SU-DHL-6 (cell line): ENCODE results near the gene CPLANE1.

ENCODE experiments used
- H2AFZ ChIP-seq: fragments of 200-600 bp; sonication (generic); 2 replicates; pipeline ENCODE4 v1.6.1; 2014; ENCODE audit warnings: low read depth, mild to moderate bottlenecking, moderate library complexity, mixed read lengths, antibody characterized with exemption, low read length; ENCODE audit not compliant: severe bottlenecking
- H3F3A ChIP-seq: fragments of 200-600 bp; shearing (Covaris generic); 2 replicates; pipeline ENCODE4 v1.6.0; 2016; ENCODE audit warnings: antibody characterized with exemption, mild to moderate bottlenecking; ENCODE audit not compliant: insufficient read depth
- H3K27ac ChIP-seq: fragments of 200-600 bp; sonication (generic); 2 replicates; pipeline ENCODE4 v1.5.1; 2016; ENCODE audit warnings: low read depth, mild to moderate bottlenecking, low read length, moderate library complexity, mixed read lengths
- H3K27me3 ChIP-seq: fragments of 200-600 bp; sonication (generic), shearing (Covaris generic); 2 replicates; pipeline ENCODE4 v1.6.0; 2014; ENCODE audit warnings: mild to moderate bottlenecking, low read length
- H3K36me3 ChIP-seq: fragments of 200-600 bp; sonication (generic); 2 replicates; pipeline ENCODE4 v1.6.1; 2014; ENCODE audit warnings: mild to moderate bottlenecking, low read length, mixed read lengths
- H3K4me2 ChIP-seq: fragments of 300-600, 200-600 bp; shearing (Covaris generic), sonication (generic); 2 replicates; pipeline ENCODE4 v1.6.0; 2014; ENCODE audit warnings: low read length, low read depth, mild to moderate bottlenecking; ENCODE audit not compliant: poor library complexity, severe bottlenecking
- H3K4me3 ChIP-seq: fragments of 200-600 bp; sonication (generic); 2 replicates; pipeline ENCODE4 v1.5.1; 2014; ENCODE audit warnings: antibody characterized with exemption, low read length, mild to moderate bottlenecking, mixed read lengths; ENCODE audit not compliant: insufficient read depth, poor library complexity, severe bottlenecking
- H3K79me2 ChIP-seq: fragments of 200-600 bp; sonication (generic); 2 replicates; pipeline ENCODE4 v1.6.1; 2014; ENCODE audit warnings: mild to moderate bottlenecking, low read length, moderate library complexity; ENCODE audit not compliant: insufficient read depth
- H3K9ac ChIP-seq: fragments of 200-600 bp; sonication (generic); 2 replicates; pipeline ENCODE4 v1.7.0; 2014; ENCODE audit warnings: mild to moderate bottlenecking, low read length
- H3K9me2 ChIP-seq: fragments of 200-600 bp; sonication (generic); replicated peaks from 2 replicates; pipeline ENCODE4 v1.6.1; 2014; ENCODE audit warnings: low read length; ENCODE audit not compliant: insufficient read depth
- H3K9me3 ChIP-seq: fragments of 200-600 bp; sonication (generic); 2 replicates; pipeline ENCODE4 v1.6.1; 2014; ENCODE audit warnings: low read length, mixed read lengths; ENCODE audit not compliant: insufficient read depth
- H4K20me1 ChIP-seq: fragments of 200-600 bp; sonication (generic); 2 replicates; pipeline ENCODE4 v1.6.1; 2014; ENCODE audit warnings: low read depth, mild to moderate bottlenecking, antibody characterized with exemption, low read length, moderate library complexity, mixed read lengths
- CTCF ChIP-seq: fragments of 200-600 bp; sonication (generic); IDR thresholded peaks from one replicate; pipeline ENCODE4 v1.5.1; 2017; ENCODE audit warnings: antibody characterized with exemption, mild to moderate bottlenecking, low read length, moderate library complexity; ENCODE audit not compliant: insufficient read depth, poor library complexity, severe bottlenecking
- EZH2phosphoT487 ChIP-seq: fragments of 200-600 bp; sonication (generic), shearing (Covaris generic); conservative IDR thresholded peaks from 2 replicates; pipeline ENCODE4 v1.6.1; 2018; ENCODE audit warnings: mild to moderate bottlenecking, antibody characterized with exemption, low read length, moderate library complexity, mixed read lengths

CPLANE1 gene

GRCh38 chr5:37133939-37134338 is 115.2 kb downstream of the CPLANE1 start:
- Histone ChIP-seq H3K9me2 (no peaks in the 10 kb centered on the region), H3K4me2 (no peak overlapping the region), H3K4me3 (no peak overlapping the region), H3K79me2 (no peaks in the 10 kb centered on the region), H3K27ac (no peak overlapping the region), H3K9ac (no peak overlapping the region), H2AFZ (no peak overlapping the region), H3K9me3 (no peaks in the 10 kb centered on the region), H3K36me3 (peaks cover 10% of the 10 kb centered on the region), H3K27me3 (no peaks in the 10 kb centered on the region), H4K20me1 (no peaks in the 10 kb centered on the region), H3F3A (no peaks in the 10 kb centered on the region)
- TF ChIP-seq EZH2phosphoT487 (no peak), CTCF (no peak)

- H3K27me3 ChIP-seq = no peaks in the 10 kb centered on the region
- no peak overlapping the region for H3K9ac ChIP-seq
- no peak overlapping the region for H3K27ac ChIP-seq
- no peaks in the 10 kb centered on the region for H3K36me3 ChIP-seq
- no peaks in the 10 kb centered on the region for H3K9me2 ChIP-seq
- H2AFZ ChIP-seq = no peak overlapping the region
- H4K20me1 ChIP-seq = no peaks in the 10 kb centered on the region
- TF ChIP-seq EZH2phosphoT487 (no peak), CTCF (no peak)
- no peaks in the 10 kb centered on the region for H3F3A ChIP-seq
- no peaks in the 10 kb centered on the region for H3K79me2 ChIP-seq
- H3K4me3 ChIP-seq = no peak overlapping the region
- H3K4me2 ChIP-seq = no peak overlapping the region
- no peaks in the 10 kb centered on the region for H3K9me3 ChIP-seq
Measured at GRCh38 chr5:37132646-37133045, 116.5 kb downstream of the CPLANE1 start.

- Histone ChIP-seq H3K9ac (no peak overlapping the region), H3K4me3 (no peak overlapping the region), H3K79me2 (no peaks in the 10 kb centered on the region), H2AFZ (no peak overlapping the region), H3K27ac (no peak overlapping the region), H3K4me2 (no peak overlapping the region), H3K36me3 (no peaks in the 10 kb centered on the region), H3K9me2 (no peaks in the 10 kb centered on the region), H4K20me1 (no peaks in the 10 kb centered on the region), H3K27me3 (no peaks in the 10 kb centered on the region), H3K9me3 (no peaks in the 10 kb centered on the region), H3F3A (no peaks in the 10 kb centered on the region)
- no peak for TF ChIP-seq EZH2phosphoT487
- no peak for TF ChIP-seq CTCF
Measured at GRCh38 chr5:37121465-37121864, 127.7 kb downstream of the CPLANE1 start.
